Brain pericyte (primary cell): ENCODE data around the gene TRAF3IP3.

Source experiments
- DNase-seq: peaks from one replicate; pipeline ENCODE4 v3.0.0-alpha.2; 2012; ENCODE audit warnings: low read depth, low spot score

Gene TRAF3IP3

GRCh38 chr1:209825591-209826434 is 70.0 kb downstream of the TRAF3IP3 start:
- DNase-seq = no peak

GRCh38 chr1:209827384-209828262 is 71.8 kb downstream of the TRAF3IP3 start, which contains the start of gene UTP25:
TSS of gene UTP25 (plus strand) at chr1:209827972. CDS start at chr1:209828064, 92 bp downstream.
- peak; percentile 92 for DNase-seq

GRCh38 chr1:209829716-209830115 is 73.9 kb downstream of the TRAF3IP3 start:
- no peak for DNase-seq

GRCh38 chr1:209830722-209831121 is 74.9 kb downstream of the TRAF3IP3 start:
- no peak for DNase-seq

GRCh38 chr1:209831615-209832014 is 75.8 kb downstream of the TRAF3IP3 start:
- no peak for DNase-seq
